ENCODE data around the gene RGL1. TPM values are rescaled to one million over a fixed set of nuclear protein-coding genes. Genes with fewer than 3 reads are reported as not detected.

The RGL1 gene
- total RNA-seq = 58.3 TPM

GRCh38 chr1:183804916-183805841, at the start of gene RGL1:
Gene RGL1, plus strand, starts transcription at chr1:183805120. Its CDS starts 178 bp downstream, at chr1:183805298.

Other genes with a start within 250 kb of the RGL1 start
- gene NCF2, start 214.7 kb upstream of the RGL1 start, total RNA-seq = 8.9 TPM
- gene ARPC5, start 169.3 kb upstream of the RGL1 start, total RNA-seq = 80.2 TPM
- not detected for gene APOBEC4, start 151.8 kb upstream of the RGL1 start, total RNA-seq
- 27.5 TPM for gene COLGALT2, start 232.6 kb downstream of the RGL1 start, total RNA-seq
- 46.1 TPM for gene TSEN15, start 246.6 kb downstream of the RGL1 start, total RNA-seq

Data from camera-type eye (tissue), 1 donor.